HG03432 (cell line): ENCODE results near the gene GAPVD1.
"Not testable (repeated sequence)": the region's sequence is repeated elsewhere in the genome, so short reads cannot be mapped to it uniquely, and the experiment has no call there.

Source experiments
- ATAC-seq: cut with Tn5 transposase; IDR thresholded peaks from one replicate; pipeline ENCODE4 v1.9.1; 2021; ENCODE audit warnings: mild to moderate bottlenecking, moderate library complexity; ENCODE audit not compliant: unreplicated experiment

GAPVD1 gene

GRCh38 chr9:125297917-125298316 lies 36.3 kb downstream of the GAPVD1 start:
- ATAC-seq, result no peak

GRCh38 chr9:125302241-125302640 lies 40.6 kb downstream of the GAPVD1 start:
- no peak for ATAC-seq

- ATAC-seq, result no peak
Measured at GRCh38 chr9:125304273-125304672, 42.6 kb downstream of the GAPVD1 start.

GRCh38 chr9:125312411-125312810 lies 50.8 kb downstream of the GAPVD1 start:
- ATAC-seq, result no peak

GRCh38 chr9:125316359-125316758 lies 54.7 kb downstream of the GAPVD1 start:
- ATAC-seq, result not testable (repeated sequence)

- ATAC-seq, result no peak
Measured at GRCh38 chr9:125317704-125318103, 56.1 kb downstream of the GAPVD1 start.

- no peak for ATAC-seq
Measured at GRCh38 chr9:125321496-125321895, 59.9 kb downstream of the GAPVD1 start.

- ATAC-seq, result no peak
Measured at GRCh38 chr9:125323615-125324014, 62.0 kb downstream of the GAPVD1 start.

GRCh38 chr9:125325826-125326225 lies 64.2 kb downstream of the GAPVD1 start:
- ATAC-seq, result no peak

GRCh38 chr9:125329978-125330377 lies 68.4 kb downstream of the GAPVD1 start:
- ATAC-seq, result no peak

GRCh38 chr9:125330587-125330986 lies 69.0 kb downstream of the GAPVD1 start:
- no peak for ATAC-seq

- peak; percentile 75 for ATAC-seq
Measured at GRCh38 chr9:125332527-125332926, 70.9 kb downstream of the GAPVD1 start.

GRCh38 chr9:125337236-125337635 lies 75.6 kb downstream of the GAPVD1 start:
- no peak for ATAC-seq

GRCh38 chr9:125338929-125339328 lies 77.3 kb downstream of the GAPVD1 start:
- no peak for ATAC-seq

GRCh38 chr9:125341566-125341965 lies 79.9 kb downstream of the GAPVD1 start:
- no peak for ATAC-seq

GRCh38 chr9:125343518-125344275 lies 82.1 kb downstream of the GAPVD1 start:
- ATAC-seq, result no peak

- no peak for ATAC-seq
Measured at GRCh38 chr9:125346080-125346732, 84.6 kb downstream of the GAPVD1 start.

GRCh38 chr9:125355601-125356000 lies 94.0 kb downstream of the GAPVD1 start:
- ATAC-seq, result no peak

- no peak for ATAC-seq
Measured at GRCh38 chr9:125356032-125356431, 94.4 kb downstream of the GAPVD1 start.

- ATAC-seq, result no peak
Measured at GRCh38 chr9:125359011-125359410, 97.4 kb downstream of the GAPVD1 start.

- no peak for ATAC-seq
Measured at GRCh38 chr9:125360601-125361000, 99.0 kb downstream of the GAPVD1 start.

GRCh38 chr9:125361837-125362531 lies 100.4 kb downstream of the GAPVD1 start:
- no peak for ATAC-seq
